Measurements from ENCODE around the gene MYZAP.

MYZAP gene

DNA sequence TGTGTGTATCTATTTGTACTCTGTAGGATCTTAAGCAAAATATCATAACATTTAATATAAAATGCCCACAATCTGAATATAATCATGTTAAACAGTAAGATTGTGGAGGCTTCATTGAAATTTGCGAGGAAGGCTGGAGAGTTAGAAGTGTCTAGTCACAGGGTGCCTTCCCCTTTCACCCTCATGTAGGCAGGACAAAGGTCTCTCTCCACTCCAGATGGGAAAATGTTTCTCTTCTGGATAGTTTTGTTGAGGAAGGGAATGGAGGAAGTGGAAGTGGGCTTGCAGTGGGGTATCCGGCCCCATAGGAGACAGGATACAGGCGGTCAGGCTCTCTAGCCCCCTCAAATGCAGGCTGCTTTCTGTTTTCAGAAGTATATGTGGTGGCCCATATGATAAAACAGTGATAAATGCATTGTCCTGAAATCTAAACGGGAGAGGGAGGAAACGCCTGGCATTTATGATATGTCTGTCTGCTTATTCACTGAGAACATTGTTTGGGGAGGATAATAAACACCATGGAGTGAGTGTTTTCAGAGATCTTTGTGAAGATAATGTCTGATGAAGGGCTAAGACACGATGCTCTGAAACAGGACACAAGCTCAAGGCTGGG is 13.3 kb upstream of the MYZAP start:
- DNase-seq (ENCODE audit: low read depth in 2 of 2), result no peak
- no peak for TF ChIP-seq CTCF (IDR thresholded peaks at IDR 0.05; ENCODE audit: low read depth, low read length)

GRCh38 chr15:57580428-57580827 is 11.3 kb upstream of the MYZAP start:
- no peak overlapping the region for H3K4me3 ChIP-seq (replicated peaks in 1 of 2; ENCODE audit: low read depth in 2 of 2, low read length in 2 of 2)
- TF ChIP-seq CTCF (IDR thresholded peaks at IDR 0.05; ENCODE audit: low read depth, low read length), result no peak
- DNase-seq (ENCODE audit: low read depth in 2 of 2), result no peak

More for the DNA sequence above, 13.3 kb upstream of the MYZAP start:
- no peak overlapping the region for H3K4me3 ChIP-seq (replicated peaks in 1 of 2; ENCODE audit: low read depth in 2 of 2, low read length in 2 of 2)

GRCh38 chr15:57580866-57581265 is 10.8 kb upstream of the MYZAP start:
- H3K4me3 ChIP-seq (replicated peaks in 1 of 2; ENCODE audit: low read depth in 2 of 2, low read length in 2 of 2), result no peak overlapping the region
- DNase-seq (ENCODE audit: low read depth in 2 of 2), result no peak
- TF ChIP-seq CTCF (IDR thresholded peaks at IDR 0.05; ENCODE audit: low read depth, low read length), result no peak

- no peak overlapping the region for H3K4me3 ChIP-seq (replicated peaks in 1 of 2; ENCODE audit: low read depth in 2 of 2, low read length in 2 of 2)
- no peak for DNase-seq (ENCODE audit: low read depth in 2 of 2)
- TF ChIP-seq CTCF (IDR thresholded peaks at IDR 0.05; ENCODE audit: low read depth, low read length), result no peak
These were observed 9.6 kb upstream of the MYZAP start for GRCh38 chr15:57582090-57582489.

DNA sequence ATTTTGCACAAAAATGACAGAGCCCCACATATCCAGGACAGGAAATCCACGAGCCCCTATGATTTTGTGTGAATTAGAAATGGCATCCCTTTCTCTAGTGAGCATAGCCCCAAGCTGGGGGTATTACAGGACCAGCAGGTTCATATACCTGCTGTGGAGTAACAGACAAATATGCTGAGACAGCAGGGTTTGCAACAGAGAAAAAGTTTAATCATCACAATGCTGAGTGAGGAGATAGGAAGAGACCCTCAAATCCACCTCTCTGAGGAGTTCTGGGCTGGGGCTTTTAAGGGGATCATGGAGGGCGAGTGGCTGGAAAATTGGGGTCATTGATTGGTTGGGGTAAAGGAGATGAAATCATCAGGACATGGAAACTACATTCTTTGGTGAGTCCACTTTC is 8.4 kb upstream of the MYZAP start:
- TF ChIP-seq CTCF (IDR thresholded peaks at IDR 0.05; ENCODE audit: low read depth, low read length), result no peak
- no peak overlapping the region for H3K4me3 ChIP-seq (replicated peaks in 1 of 2; ENCODE audit: low read depth in 2 of 2, low read length in 2 of 2)
- no peak for DNase-seq (ENCODE audit: low read depth in 2 of 2)

GRCh38 chr15:57583720-57584119 is 8.0 kb upstream of the MYZAP start:
- H3K4me3 ChIP-seq (replicated peaks in 1 of 2; ENCODE audit: low read depth in 2 of 2, low read length in 2 of 2), result no peak overlapping the region
- TF ChIP-seq CTCF (IDR thresholded peaks at IDR 0.05; ENCODE audit: low read depth, low read length), result no peak
- DNase-seq (ENCODE audit: low read depth in 2 of 2), result no peak

Data from cardiac fibroblast (primary cell).